GM11168 (cell line): ENCODE data around the gene ANKRD29.
"Not testable (repeated sequence)": the region's sequence is repeated elsewhere in the genome, so short reads cannot be mapped to it uniquely, and the experiment has no call there.

Experiments
- in situ Hi-C: fragments of 300-500 bp; cut with MboI; formaldehyde crosslinking; loops from one replicate; pipeline ENCODE4 v1.12.0; 2022; ENCODE audit warnings: low sequenced_read_pairs; ENCODE audit not compliant: unreplicated experiment

Gene ANKRD29

DNA sequence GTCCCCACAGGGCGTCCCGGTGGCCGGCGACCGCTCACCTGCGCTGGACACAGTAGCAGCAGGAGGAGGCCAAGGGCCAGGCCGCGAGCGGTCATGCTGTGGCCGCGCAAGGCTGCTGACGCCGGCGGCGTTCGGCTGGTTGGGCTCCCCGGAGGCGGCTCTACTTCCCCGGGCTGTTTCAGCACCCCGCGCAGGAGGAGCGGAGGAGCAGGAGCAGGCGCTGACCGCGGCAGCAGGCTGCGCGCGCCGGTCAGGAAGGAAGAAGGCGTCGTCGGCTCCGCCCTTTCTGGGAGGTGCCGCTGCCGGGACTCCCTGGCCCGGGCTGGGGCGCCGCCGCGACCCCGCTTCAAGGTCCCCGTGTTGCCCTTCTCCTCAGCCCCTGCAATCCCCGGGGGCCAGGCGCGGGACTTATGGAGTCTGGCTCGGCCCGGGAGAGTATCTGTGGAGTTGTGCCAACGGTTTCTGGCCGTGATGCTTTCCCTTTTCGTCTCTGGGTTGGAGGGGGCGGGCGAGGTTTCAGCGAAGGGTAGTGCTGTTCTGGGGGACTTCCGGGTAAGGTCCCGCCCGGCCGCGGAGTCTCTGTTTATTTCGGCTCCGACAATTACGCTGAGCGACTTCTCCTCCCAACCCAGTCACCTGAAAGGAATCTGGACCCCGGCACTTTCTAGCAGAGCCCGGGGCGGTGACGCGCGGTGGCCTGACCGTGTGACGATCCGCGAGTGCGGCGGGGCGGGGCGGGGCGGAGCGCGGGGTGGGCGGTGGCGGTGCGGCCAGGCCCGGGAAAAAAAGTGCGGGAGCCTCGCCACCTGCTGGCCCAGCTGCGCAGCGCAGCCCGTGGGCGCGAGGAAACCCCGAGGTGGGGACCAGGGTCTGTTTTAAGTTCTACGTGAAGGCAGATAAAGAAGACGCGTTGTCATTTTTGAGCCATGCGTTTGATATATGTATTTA is 76.2 kb downstream of the ANKRD29 start, which contains the start of gene NPC1:
Gene NPC1 (minus strand): TSS at position 258 of the 948 bp plus-strand sequence. CDS start 163 bp downstream, at position 95.
- in situ Hi-C loops = loop anchor here (10.0 kb wide), 1 partner anchor 72 kb away; no protein-coding TSS in a partner anchor

DNA sequence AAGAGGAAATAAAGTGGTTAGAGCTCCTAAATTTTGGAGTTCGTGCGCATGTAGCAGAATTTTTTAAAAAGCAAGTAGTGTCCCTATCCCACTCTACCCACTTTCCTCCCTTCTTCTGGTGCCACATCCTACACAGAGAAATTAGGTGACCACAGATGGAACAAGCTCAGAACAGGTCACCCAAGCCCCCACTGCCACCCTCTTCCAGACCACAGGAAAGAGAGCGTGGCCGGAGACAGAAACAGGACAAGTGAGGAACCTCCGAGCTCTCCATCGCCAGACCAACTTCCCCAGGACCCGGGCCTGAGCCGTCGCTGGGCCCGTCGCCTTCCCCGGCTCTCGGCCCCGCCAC is 76.8 kb downstream of the ANKRD29 start:
- in situ Hi-C loops = loop anchor here (10.0 kb wide), 1 partner anchor 71 kb away; no protein-coding TSS in a partner anchor

DNA sequence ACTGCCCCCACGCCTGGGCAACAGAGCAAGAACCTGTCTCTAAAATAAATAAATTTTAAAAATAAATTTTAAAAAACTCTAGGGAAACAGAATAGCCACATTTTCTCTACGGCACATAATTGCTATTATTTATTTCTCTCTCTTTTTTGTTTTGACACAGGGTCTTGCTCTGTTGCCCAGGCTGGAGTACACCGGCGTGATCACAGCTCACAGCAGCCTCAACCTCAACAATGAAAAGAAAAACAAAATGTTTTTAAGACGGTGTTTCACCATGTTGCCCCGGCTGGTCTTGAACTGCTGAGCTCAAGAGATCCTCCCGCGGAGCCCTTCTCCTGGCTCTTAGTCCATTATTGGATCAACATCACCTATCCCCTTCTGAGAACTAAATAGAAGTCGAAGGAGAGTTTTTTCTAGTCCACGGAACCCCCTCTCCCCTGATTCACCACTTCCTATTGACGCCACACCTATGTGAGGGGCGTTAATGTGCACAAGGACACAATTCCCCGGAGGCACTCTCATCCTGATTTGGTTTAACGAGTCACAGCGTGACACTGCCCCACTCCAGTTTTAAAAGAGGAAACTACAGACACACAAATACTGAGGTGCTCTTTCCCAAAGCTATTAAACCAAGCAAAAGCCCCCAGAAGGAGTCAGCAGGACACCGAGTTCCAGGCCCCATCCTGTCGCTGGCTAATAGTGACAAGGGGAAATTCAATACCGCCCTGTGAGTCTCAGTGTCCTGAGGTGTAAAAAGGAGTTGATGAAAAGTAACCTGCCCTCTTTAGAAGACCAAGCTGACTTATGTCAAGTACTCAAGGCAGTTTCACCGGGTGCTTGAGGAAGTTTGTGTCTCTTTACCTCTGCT is 77.5 kb downstream of the ANKRD29 start:
- in situ Hi-C loops = loop anchor here (10.0 kb wide), 1 partner anchor 70 kb away; no protein-coding TSS in a partner anchor

DNA sequence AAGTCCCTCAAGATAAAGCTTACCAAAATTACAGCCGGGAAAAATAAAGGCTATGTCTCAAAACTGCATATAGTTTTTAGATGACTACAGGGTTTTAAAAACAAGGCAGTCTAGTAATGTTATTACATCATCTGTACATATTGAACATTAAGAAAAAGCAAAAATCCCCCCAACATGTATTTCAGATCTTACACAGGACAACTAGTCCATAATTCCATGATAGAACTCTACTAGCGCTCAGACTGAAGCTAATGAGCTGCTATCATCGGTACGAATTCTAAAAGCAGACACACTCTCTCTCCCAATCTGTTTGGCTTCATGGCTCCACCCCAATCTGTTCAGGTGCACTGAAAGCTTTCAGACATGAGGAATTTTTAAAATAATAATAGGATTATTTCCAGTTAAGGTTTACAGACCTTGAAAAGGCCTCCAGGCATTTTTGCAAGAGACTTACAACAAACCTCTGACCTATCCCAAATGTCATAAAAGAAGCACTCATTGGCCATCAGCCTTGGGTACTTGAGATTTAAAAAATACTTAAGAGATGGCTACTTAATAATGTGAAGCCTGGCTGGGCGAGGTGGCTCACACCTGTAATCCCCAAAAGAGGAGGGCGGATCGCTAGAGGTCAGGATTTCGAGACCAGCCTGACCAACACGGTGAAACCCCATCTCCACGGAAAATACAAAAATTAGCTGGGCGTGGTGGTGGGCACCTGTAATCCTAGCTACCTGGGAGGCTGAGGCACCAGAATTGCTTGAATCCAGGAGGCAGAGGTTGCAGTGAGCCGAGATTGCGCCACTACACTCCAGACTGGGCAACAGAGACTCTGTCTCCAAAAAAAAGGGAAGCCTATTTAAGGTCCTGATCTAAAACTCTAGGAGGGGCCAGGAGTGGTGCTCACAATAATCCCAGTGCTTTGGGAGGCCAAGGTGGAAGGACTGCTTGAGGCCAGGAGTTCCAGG is 78.4 kb downstream of the ANKRD29 start:
- in situ Hi-C loops = loop anchor here (10.0 kb wide), 1 partner anchor 70 kb away; no protein-coding TSS in a partner anchor

DNA sequence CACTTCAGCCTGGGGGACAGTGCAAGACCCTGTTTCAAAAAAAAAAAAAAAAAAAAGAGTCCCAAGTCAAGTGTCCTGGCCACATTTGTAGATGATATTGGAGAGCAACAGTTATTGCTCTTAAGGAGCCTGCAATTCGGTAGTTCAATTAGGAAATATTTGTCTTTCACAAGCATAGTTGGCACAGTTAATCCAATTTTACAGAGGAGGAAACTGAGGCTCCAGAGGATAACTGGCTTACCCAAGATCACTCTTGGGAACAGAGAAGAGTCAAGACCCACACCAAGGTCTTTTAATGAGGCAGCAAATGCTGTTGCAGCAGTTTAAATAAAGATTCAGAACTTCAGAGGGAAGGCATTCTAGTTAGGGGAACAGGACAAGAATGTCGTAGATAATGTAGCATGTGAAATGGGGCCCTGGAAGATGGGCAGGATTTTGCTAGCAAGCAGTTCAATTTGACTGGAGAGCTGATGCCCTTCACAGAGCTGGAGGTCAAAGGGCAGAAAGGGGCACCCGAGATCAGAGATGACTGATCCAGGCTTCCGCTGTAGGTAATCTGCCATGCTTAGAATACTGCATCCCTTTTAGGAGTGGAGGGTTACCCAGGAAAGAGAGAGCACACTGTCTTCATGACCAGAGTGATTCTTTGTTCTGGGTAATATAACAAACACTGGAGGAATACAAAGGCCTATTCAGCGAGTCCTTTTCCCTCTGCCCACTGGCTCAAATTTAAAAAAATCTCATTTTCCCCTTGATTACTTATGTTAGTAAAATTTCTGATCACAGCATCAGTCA is 79.4 kb downstream of the ANKRD29 start:
- in situ Hi-C loops = loop anchor here (10.0 kb wide), 1 partner anchor 68 kb away; no protein-coding TSS in a partner anchor

DNA sequence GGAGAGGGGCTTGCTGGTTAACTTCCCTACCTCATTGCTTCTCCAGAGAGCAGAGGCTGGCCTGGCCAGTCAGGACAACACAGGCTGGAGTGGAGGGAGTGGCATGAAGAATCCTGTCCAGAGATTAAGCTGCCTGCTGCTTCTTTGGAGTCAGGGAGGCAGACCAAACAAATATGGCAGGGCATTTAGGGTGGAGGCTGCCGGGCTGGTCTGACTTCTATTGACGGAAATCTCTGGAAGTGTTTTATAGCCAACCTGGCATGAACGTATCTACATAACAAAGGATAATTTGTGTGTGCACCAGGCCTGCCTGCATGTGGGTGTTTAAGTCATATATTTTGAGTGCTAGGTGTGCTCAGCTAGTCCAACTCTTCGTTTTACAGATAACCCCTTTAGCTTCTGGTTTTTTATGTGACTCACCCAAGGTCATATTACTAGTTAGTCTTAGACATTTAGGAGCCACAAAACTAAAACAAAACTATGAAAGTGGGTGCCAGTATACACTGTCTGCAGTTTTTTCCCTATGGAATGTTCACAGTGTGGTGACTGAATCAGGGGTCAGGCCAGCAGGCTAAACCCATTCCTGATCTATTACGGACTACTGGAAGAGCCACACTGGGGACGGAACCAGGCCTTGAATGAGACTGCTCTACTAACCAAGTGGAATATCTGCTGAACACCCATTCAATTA is 81.9 kb downstream of the ANKRD29 start:
- in situ Hi-C loops = loop anchor here (10.0 kb wide), 1 partner anchor 66 kb away; no protein-coding TSS in a partner anchor

DNA sequence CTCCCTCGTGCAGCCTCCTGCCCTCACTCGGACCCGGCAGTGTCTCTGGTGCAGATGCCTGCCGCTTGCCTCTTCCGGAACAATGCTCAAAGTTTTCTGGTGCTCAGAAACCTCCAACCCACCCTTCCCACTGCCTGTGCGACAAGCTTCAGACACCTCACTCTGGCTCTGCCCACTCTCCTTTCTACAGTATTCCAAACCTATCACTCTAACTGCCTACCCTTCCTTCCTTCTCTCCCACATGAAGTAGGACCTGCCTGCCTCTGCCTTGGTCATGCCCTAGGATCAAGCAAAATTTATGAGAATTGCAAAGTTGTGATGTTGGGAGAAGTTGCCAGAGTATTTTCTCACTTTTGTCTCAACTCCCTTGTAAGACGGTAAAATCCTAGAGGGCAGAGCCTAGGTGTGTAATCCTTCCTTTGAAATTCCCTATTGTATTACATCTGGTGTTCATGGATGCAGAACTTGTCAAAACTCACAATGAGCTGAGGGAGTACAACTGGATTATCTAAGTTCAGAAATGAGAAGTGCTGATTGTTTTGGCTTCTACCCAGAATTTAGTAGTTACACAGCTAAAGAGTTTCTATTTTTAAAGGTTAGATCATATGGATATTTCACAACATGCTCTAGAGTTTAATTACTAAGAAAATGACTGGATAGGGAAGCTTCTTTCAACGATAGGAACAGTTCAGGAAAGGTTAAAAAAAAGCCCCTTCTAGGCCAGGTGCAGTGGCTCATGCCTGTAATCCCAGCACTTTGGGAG is 83.6 kb downstream of the ANKRD29 start:
- in situ Hi-C loops = no loop called here

DNA sequence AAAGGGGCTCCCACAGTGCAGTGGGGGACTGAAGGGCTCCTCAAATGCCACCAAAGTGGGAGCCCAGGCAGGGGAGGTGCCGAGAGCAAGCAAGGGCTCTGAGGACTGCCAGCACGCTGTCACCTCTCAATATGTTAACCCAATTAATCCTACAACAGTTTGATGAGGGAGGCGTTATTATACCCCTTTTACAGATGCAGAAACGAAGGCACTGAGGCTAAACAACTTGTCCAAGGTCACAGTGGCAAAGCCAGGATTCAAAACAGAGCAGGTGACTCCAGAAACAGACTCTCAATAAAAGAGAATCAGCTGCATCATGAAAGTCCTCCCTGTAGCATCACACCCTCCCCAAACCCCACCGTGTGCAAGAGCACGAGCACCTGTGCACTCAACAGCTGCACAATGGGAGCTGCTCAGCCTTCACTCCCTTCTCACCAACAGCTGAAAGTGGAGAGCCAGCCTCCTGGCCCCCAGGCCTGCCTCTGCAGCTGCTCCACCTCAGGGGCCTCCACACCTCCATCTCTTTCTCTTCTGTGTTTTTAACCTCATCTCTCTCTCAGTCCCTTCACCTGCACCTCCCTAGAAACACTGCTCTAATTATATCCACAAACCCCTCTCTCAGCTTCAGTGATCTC is 84.5 kb downstream of the ANKRD29 start:
- in situ Hi-C loops = no loop called here

DNA sequence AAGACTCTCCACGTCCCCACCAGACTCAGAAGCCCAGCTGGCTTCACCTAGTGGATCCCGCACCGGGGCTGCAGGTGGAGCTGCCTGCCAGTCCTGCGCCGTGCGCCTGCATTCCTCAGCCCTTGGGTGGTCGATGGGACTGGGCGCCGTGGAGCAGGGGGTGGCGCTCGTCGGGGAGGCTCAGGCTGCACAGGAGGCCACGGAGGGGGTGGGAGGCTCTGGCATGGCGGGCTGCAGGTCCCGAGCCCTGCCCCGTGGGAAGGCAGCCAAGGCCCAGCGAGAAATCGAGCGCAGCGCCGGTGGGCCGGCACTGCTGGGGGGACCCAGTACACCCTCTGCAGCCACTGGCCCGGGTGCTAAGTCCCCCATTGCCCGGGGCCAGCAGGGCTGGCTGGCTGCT is 85.2 kb downstream of the ANKRD29 start:
- in situ Hi-C loops = not testable (repeated sequence)

DNA sequence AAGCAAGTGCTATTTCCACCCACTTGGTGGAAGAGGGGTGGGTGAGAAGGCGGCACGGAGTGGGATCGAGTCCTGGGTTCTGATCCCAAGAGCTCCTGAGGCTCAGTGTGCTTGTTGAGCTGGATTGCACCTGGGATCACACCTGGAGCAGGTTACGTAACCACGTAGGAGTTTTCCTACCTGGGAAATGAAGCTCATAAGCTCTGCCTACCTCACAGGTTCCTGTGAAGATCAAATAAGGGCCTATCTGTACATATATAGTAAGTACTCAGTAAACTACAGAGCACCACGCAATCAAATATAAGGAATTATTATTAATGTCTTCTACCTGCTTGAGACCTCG is 87.4 kb downstream of the ANKRD29 start:
- in situ Hi-C loops = no loop called here

DNA sequence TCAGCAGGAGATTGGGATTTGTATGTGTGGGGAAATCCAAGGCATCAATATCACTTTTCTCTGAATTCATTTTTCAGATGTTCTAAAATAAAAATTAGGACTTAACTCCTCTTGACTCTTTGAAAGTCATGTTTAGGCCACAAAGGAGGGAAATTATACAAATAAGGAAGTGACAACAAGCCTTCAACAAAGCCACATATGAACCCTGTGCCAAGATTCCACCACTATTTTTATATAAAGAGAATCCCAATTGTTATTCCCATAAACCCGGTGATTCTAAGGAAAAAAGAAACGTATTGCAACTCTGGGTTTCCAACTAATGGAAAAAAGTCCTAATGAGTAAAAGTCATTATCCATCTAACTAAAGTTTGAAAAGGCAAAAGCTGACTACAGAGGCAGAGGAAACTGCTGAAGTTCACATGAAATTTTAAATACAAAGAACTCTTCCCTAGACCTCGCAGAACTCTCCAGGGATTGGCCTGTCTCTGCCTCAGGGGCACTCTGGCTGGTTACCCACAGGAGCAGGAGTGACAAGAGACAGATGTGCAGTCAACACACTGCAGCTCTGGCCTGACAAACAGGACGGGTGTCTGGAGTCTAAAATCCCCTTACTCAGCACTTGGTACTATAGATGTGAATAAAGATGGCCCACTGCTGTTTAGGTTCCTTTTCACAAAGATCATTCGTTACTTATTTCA is 88.0 kb downstream of the ANKRD29 start:
- in situ Hi-C loops = no loop called here

DNA sequence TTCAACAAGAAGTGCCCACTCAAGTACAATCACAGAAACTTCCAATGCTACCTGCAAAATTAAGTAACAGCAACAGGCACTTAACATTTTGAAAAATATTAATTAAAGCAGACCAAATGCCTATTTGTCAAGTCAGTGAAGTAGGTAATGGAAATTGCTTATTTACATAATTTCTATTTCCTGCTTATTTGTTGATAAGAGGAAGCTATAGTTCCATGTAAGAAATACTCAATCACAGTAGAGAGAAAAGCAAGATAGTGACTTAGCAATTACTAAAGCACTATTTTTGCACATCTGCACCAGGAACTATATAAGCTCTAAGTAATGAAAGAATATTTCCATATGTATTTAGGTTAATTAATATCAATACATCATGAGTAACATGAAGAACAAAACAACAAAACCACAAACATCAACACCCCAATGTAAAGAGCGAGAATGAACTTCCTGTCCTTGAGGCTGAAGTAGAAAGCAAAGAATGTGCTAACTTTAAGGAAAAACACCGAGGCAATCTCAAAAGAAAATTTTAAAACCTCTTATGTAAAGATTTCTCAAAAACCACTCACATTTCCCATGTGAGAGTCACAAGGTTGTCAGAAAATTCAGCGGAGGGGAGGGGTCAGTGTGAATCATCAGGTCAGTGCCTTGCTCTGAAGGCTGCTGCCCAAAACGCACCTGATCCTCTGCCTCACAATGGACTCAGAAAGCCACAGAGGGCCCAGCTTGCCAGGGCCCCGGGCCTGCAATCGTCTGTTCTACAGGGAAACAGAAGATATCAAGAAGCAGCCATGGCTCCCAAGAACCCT is 88.9 kb downstream of the ANKRD29 start:
- in situ Hi-C loops = no loop called here

DNA sequence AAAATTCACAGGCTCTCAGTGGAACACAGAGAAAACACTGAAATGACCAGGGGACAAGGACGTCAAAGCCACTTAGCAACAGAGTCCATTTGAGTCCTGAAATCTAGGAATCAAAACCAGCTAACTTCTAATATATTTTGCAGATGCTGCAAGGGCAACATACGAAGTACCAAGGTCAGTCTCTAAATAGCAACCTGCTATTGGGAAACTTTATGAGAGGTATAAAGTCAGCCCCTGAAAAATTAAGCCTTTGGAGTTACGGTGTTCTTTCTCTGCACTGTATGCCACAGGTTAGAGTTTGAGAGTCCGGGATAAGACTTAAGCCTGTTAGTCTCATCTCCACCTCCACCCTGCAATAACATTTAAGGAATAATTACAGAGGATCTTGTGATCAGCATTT is 89.7 kb downstream of the ANKRD29 start:
- in situ Hi-C loops = no loop called here

DNA sequence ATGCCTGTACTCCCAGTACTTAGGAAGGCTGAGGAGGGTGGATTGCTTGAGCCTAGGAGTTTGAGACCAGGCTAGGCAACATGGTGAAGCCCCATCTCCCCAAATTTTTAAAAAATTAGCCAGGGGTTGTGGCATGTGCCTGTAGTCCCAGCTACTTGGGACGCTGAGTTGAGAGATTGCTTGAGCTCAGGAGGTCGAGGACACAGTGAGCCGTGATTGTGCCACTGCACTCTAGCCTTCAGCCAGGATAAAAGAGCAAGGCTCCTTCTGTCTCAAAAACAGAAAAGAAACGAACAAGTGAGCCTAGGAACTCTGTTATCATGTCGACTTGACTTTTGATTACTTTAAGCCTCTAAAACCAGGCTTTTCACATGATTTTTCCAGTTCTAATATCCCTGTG is 90.1 kb downstream of the ANKRD29 start:
- in situ Hi-C loops = no loop called here

DNA sequence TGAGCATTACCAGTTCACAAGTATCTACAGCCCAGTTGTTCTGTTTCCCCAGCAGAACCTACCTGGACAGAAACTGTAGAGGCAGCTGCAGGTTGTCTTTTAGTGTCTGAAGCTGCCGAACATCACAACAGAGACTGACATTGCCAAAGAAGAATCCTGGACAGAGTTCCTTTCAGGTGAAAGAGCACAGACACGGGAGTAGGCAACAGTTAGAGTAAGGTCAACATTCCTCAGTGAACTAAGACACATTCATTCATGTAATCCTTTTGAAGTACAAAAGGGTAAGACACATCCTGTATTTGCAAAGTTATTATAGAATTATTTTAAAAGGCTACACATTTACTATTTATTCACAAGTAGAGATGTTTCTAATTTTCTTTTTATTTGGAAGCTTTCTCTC is 90.7 kb downstream of the ANKRD29 start:
- in situ Hi-C loops = no loop called here
